GM19035 (cell line): Measurements from ENCODE around the gene IGDCC3.

Experiments used
- ATAC-seq: cut with Tn5 transposase; IDR thresholded peaks from one replicate; pipeline ENCODE4 v1.9.1; 2021; ENCODE audit not compliant: unreplicated experiment

IGDCC3 gene

GRCh38 chr15:65329288-65329983 lies 48.4 kb downstream of the IGDCC3 start:
- no peak for ATAC-seq

GRCh38 chr15:65328506-65329287 lies 49.1 kb downstream of the IGDCC3 start:
- ATAC-seq: no peak

- ATAC-seq: no peak
These were observed 50.0 kb downstream of the IGDCC3 start for GRCh38 chr15:65327651-65328393.

- ATAC-seq: no peak
These were observed 51.0 kb downstream of the IGDCC3 start for GRCh38 chr15:65326818-65327217.

GRCh38 chr15:65326117-65326526 lies 51.7 kb downstream of the IGDCC3 start:
- ATAC-seq: no peak

- no peak for ATAC-seq
These were observed 54.7 kb downstream of the IGDCC3 start for GRCh38 chr15:65323071-65323511.

GRCh38 chr15:65318870-65319356 lies 58.9 kb downstream of the IGDCC3 start:
- ATAC-seq: no peak

GRCh38 chr15:65312400-65312916 lies 65.3 kb downstream of the IGDCC3 start:
- no peak for ATAC-seq

- ATAC-seq: no peak
These were observed 66.0 kb downstream of the IGDCC3 start for GRCh38 chr15:65311760-65312159.

- no peak for ATAC-seq
These were observed 67.2 kb downstream of the IGDCC3 start for GRCh38 chr15:65310431-65311137.

GRCh38 chr15:65309882-65310418 lies 67.9 kb downstream of the IGDCC3 start:
- ATAC-seq: no peak

- no peak for ATAC-seq
These were observed 69.8 kb downstream of the IGDCC3 start for GRCh38 chr15:65307978-65308377.

- no peak for ATAC-seq
These were observed 71.3 kb downstream of the IGDCC3 start for GRCh38 chr15:65306551-65306950.

GRCh38 chr15:65305776-65306175 lies 72.0 kb downstream of the IGDCC3 start:
- ATAC-seq: no peak

- no peak for ATAC-seq
These were observed 72.5 kb downstream of the IGDCC3 start for GRCh38 chr15:65305150-65305758.

GRCh38 chr15:65304381-65305149 lies 73.2 kb downstream of the IGDCC3 start, which contains the start of gene RNU5B-1:
Gene RNU5B-1 (plus strand): TSS chr15:65304677.
- ATAC-seq: peak; percentile 74

- peak; percentile 9 for ATAC-seq
These were observed 74.0 kb downstream of the IGDCC3 start for GRCh38 chr15:65303687-65304380.

- no peak for ATAC-seq
These were observed 75.7 kb downstream of the IGDCC3 start for GRCh38 chr15:65302061-65302460.
